Uterus (tissue), 4 donors: Measurements from ENCODE around the gene VAV3. TPM values are rescaled to one million over a fixed set of nuclear protein-coding genes. Genes with fewer than 3 reads are reported as not detected.

Experiments
- DNase-seq, 2 donors: peaks; one replicate each; pipeline ENCODE4 v3.0.0-alpha.2; 2019 to 2020
- H3K27ac ChIP-seq, 2 donors: fragments of 200-600 bp; sonication (generic); 1 replicate in 1 of 2; 2 replicates in 1 of 2; pipeline ENCODE4 v1.5.1; 2016 to 2018
- H3K27me3 ChIP-seq, 2 donors: fragments of 200-600 bp; sonication (generic); one replicate each; pipeline ENCODE4 v1.5.1; 2018 to 2019; ENCODE audit warnings: control low read depth in 1 of 2
- H3K36me3 ChIP-seq, 2 donors: fragments of 200-600 bp; sonication (generic); one replicate each; pipeline ENCODE4 v1.5.1; 2019; ENCODE audit warnings: control low read depth in 1 of 2
- H3K4me1 ChIP-seq, 2 donors: fragments of 200-600 bp; sonication (generic); one replicate each; pipeline ENCODE4 v1.5.1; 2018 to 2019; ENCODE audit warnings: control low read depth in 1 of 2
- H3K4me3 ChIP-seq, 2 donors: fragments of 200-600 bp; sonication (generic); 1 replicate in 1 of 2; 2 replicates in 1 of 2; pipeline ENCODE4 v1.5.1; 2018 to 2019; ENCODE audit warnings: mild to moderate bottlenecking in 1 of 2
- H3K9me3 ChIP-seq, 2 donors: fragments of 200-600 bp; sonication (generic); one replicate each; pipeline ENCODE4 v1.5.1; 2019; ENCODE audit warnings: control low read depth in 1 of 2
- CTCF ChIP-seq, 4 experiments: fragments of 200-600 bp in 2 of 4; fragments of 450-650 bp in 2 of 4; sonication (generic) in 2 of 4; IDR thresholded peaks; one replicate each; pipeline ENCODE4 v1.5.1; 2016 to 2019; ENCODE audit warnings: antibody characterized with exemption in 4 of 4, mild to moderate bottlenecking in 2 of 4, moderate library complexity in 1 of 4
- POLR2A ChIP-seq, 2 donors: fragments of 450-650 bp; IDR thresholded peaks; one replicate each; pipeline ENCODE4 v1.6.1; 2016; ENCODE audit warnings: antibody characterized with exemption in 2 of 2, mild to moderate bottlenecking in 1 of 2, moderate library complexity in 1 of 2
- intact Hi-C: fragments of 100-400 bp; cut with DNase I; formaldehyde crosslinking; loops from one replicate; pipeline ENCODE4 v1.15.1; 2023; ENCODE audit warnings: low total_unique reads
- total RNA-seq, 4 donors: library from RNA; depleted of rRNA in 3 of 4; stranded (reverse); fragments of >200 nt in 3 of 4; gene quantifications; one replicate each; pipeline versions ENCODE4 v1.1.0 to v1.2.4, GENCODE V29; 2014 to 2023
- donor health status: DM: yes; HTN: yes; CAD: no.

The VAV3 gene
- total RNA-seq, 4 donors from 2014 or later = 0.88 to 22.5 (median 8.6) TPM

- TF ChIP-seq POLR2A (IDR thresholded peaks at IDR 0.05) = no peak
- TF ChIP-seq CTCF (IDR thresholded peaks at IDR 0.05) = no peak
- no peak overlapping the region for H3K4me3 ChIP-seq
- no peaks in the 10 kb centered on the region for H3K4me1 ChIP-seq
- DNase-seq = peak in 1 of 2 donors; percentile 42
- H3K36me3 ChIP-seq = no peaks in the 10 kb centered on the region
- peak overlapping the region; percentile 78 to 79 for H3K27ac ChIP-seq
- intact Hi-C loops = no loop called here
- no peaks in the 10 kb centered on the region for H3K9me3 ChIP-seq
- H3K27me3 ChIP-seq = no peaks in the 10 kb centered on the region
Measured at GRCh38 chr1:107626073-107626796, 338.7 kb downstream of the VAV3 start.

DNA sequence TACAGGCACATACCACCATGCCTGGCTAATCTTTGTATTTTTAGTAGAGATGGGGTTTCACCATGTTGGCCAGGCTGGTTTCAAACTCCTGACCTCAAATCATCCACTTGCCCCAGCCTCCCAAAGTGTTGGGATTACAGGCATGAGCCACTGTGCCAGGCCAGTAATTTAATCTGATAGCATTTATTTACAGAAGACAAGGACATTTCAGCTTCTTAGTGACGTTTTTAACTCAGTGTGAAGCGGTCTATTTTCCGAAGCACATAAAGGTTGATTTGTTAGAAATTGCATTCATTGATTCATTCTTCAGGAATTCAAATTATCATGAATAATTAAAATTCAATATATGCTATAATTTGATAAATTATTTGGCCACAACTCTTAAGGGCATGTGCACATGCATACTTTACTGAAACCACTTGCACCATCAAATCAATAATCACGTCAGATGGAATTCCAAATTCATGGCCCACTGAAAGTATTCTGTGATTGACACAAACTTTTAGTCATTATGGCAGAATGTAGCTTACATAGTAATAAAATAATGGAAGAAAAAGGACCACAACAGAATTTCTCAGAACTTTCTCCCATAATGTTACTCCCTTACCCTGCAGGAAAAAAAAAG is 339.5 kb downstream of the VAV3 start:
- TF ChIP-seq POLR2A (IDR thresholded peaks at IDR 0.05) (no peak), CTCF (IDR thresholded peaks at IDR 0.05) (no peak)
- H3K9me3 ChIP-seq = no peaks in the 10 kb centered on the region
- no peaks in the 10 kb centered on the region for H3K36me3 ChIP-seq
- no peak overlapping the region for H3K4me3 ChIP-seq
- intact Hi-C loops = no loop called here
- peak overlapping the region; percentile 78 to 79 for H3K27ac ChIP-seq
- DNase-seq = no peak
- no peaks in the 10 kb centered on the region for H3K4me1 ChIP-seq
- no peaks in the 10 kb centered on the region for H3K27me3 ChIP-seq

- no peak for DNase-seq
- no peaks in the 10 kb centered on the region for H3K4me1 ChIP-seq
- intact Hi-C loops = no loop called here
- H3K36me3 ChIP-seq = no peaks in the 10 kb centered on the region
- H3K9me3 ChIP-seq = no peaks in the 10 kb centered on the region
- no peaks in the 10 kb centered on the region for H3K27me3 ChIP-seq
- H3K27ac ChIP-seq = no peak overlapping the region
- TF ChIP-seq CTCF (IDR thresholded peaks at IDR 0.05) = no peak
- TF ChIP-seq POLR2A (IDR thresholded peaks at IDR 0.05) = no peak
- H3K4me3 ChIP-seq = no peak overlapping the region
Measured at GRCh38 chr1:107623431-107623830, 341.5 kb downstream of the VAV3 start.

DNA sequence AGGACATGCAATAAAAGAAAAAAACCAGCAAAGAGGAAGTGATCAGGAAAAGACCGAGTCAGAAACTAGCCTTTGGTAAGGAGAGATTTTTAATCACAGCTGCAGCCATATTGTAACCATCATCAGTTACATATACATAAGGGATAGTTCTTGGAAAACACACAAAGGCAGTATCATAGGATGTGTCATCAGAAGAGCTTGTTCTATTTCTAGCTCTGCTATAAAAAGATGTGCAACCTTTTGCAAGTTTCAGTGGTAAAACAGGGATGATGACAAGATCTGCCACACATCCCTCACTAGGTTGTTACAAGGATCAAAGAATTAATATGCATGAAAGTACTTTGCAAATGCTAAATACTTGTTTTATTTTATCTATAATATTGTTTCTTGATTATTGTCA is 342.0 kb downstream of the VAV3 start:
- Histone ChIP-seq H3K27me3 (no peaks in the 10 kb centered on the region), H3K4me1 (no peaks in the 10 kb centered on the region), H3K9me3 (no peaks in the 10 kb centered on the region), H3K36me3 (no peaks in the 10 kb centered on the region), H3K4me3 (no peak overlapping the region), H3K27ac (no peak overlapping the region)
- no peak for DNase-seq
- intact Hi-C loops = no loop called here
- no peak for TF ChIP-seq POLR2A (IDR thresholded peaks at IDR 0.05)
- no peak for TF ChIP-seq CTCF (IDR thresholded peaks at IDR 0.05)

DNA sequence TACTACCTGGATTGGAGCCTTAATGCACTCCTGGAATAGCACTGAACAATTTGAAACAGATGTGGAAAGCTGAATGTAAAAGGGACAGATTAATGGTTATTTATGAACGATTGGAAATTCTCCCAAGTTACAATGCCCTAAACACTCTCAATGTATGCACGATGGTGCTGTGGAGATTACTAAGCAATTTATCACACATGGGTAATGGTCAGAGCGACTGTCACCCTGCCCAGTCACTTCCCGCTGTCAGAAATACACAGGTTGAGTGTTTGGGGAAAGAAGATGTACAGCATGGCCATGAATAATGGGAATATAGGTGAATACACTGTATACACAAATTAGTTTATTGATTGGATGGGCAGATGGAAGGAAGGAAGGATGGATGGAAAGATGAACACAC is 342.4 kb downstream of the VAV3 start:
- TF ChIP-seq POLR2A (IDR thresholded peaks at IDR 0.05) (no peak), CTCF (IDR thresholded peaks at IDR 0.05) (no peak)
- no peaks in the 10 kb centered on the region for H3K4me1 ChIP-seq
- H3K27me3 ChIP-seq = no peaks in the 10 kb centered on the region
- no peaks in the 10 kb centered on the region for H3K36me3 ChIP-seq
- H3K27ac ChIP-seq = no peak overlapping the region
- H3K9me3 ChIP-seq = no peaks in the 10 kb centered on the region
- intact Hi-C loops = no loop called here
- DNase-seq = no peak
- H3K4me3 ChIP-seq = no peak overlapping the region
